Measurements from ENCODE around the gene BMP3.

BMP3 gene

GRCh38 chr4:81084634-81085033 is 54.1 kb downstream of the BMP3 start:
- no peak for TF ChIP-seq CTCF (IDR thresholded peaks at IDR 0.05; ENCODE audit: low read depth, low read length, missing control alignments)
- DNase-seq (ENCODE audit: extremely low read depth, low read depth): no peak
- H3K4me3 ChIP-seq (replicated peaks; ENCODE audit: low read depth, low read length): no peak overlapping the region

- no peak for DNase-seq (ENCODE audit: extremely low read depth, low read depth)
- TF ChIP-seq CTCF (IDR thresholded peaks at IDR 0.05; ENCODE audit: low read depth, low read length, missing control alignments): no peak
- no peak overlapping the region for H3K4me3 ChIP-seq (replicated peaks; ENCODE audit: low read depth, low read length)
Measured at GRCh38 chr4:81085291-81085690, 54.8 kb downstream of the BMP3 start.

- no peak for TF ChIP-seq CTCF (IDR thresholded peaks at IDR 0.05; ENCODE audit: low read depth, low read length, missing control alignments)
- no peak for DNase-seq (ENCODE audit: extremely low read depth, low read depth)
- no peak overlapping the region for H3K4me3 ChIP-seq (replicated peaks; ENCODE audit: low read depth, low read length)
Measured at GRCh38 chr4:81085979-81086378, 55.5 kb downstream of the BMP3 start.

- no peak for TF ChIP-seq CTCF (IDR thresholded peaks at IDR 0.05; ENCODE audit: low read depth, low read length, missing control alignments)
- no peak for DNase-seq (ENCODE audit: extremely low read depth, low read depth)
- H3K4me3 ChIP-seq (replicated peaks; ENCODE audit: low read depth, low read length): no peak overlapping the region
Measured at GRCh38 chr4:81093720-81094401, 63.4 kb downstream of the BMP3 start.

GRCh38 chr4:81095389-81095788 is 64.9 kb downstream of the BMP3 start:
- DNase-seq (ENCODE audit: extremely low read depth, low read depth): no peak
- no peak for TF ChIP-seq CTCF (IDR thresholded peaks at IDR 0.05; ENCODE audit: low read depth, low read length, missing control alignments)
- H3K4me3 ChIP-seq (replicated peaks; ENCODE audit: low read depth, low read length): no peak overlapping the region

GRCh38 chr4:81096566-81096965 is 66.1 kb downstream of the BMP3 start:
- no peak for DNase-seq (ENCODE audit: extremely low read depth, low read depth)
- H3K4me3 ChIP-seq (replicated peaks; ENCODE audit: low read depth, low read length): no peak overlapping the region
- no peak for TF ChIP-seq CTCF (IDR thresholded peaks at IDR 0.05; ENCODE audit: low read depth, low read length, missing control alignments)

- no peak overlapping the region for H3K4me3 ChIP-seq (replicated peaks; ENCODE audit: low read depth, low read length)
- no peak for TF ChIP-seq CTCF (IDR thresholded peaks at IDR 0.05; ENCODE audit: low read depth, low read length, missing control alignments)
- no peak for DNase-seq (ENCODE audit: extremely low read depth, low read depth)
Measured at GRCh38 chr4:81102107-81102506, 71.6 kb downstream of the BMP3 start.

Measured in HFF-Myc (cell line).